Loucy (cell line): ENCODE measurements around the gene LENG9.

Experiments
- H2AFZ ChIP-seq: fragments of 200-600 bp; sonication (generic); 2 replicates; pipeline ENCODE4 v1.6.0; 2016; ENCODE audit warnings: antibody characterized with exemption, mild to moderate bottlenecking, low read length, moderate library complexity
- H3F3A ChIP-seq: fragments of 200-600 bp; 2 replicates; pipeline ENCODE4 v1.6.0; 2016; ENCODE audit warnings: antibody characterized with exemption, low read depth, mild to moderate bottlenecking
- H3K27me3 ChIP-seq: fragments of 200-600 bp; sonication (generic); 2 replicates; pipeline ENCODE4 v1.6.1; 2014; ENCODE audit warnings: low read length, mild to moderate bottlenecking; ENCODE audit not compliant: insufficient read depth, poor library complexity, severe bottlenecking
- H3K36me3 ChIP-seq: fragments of 200-600 bp; sonication (generic); 2 replicates; pipeline ENCODE4 v1.6.1; 2016; ENCODE audit warnings: low read length; ENCODE audit not compliant: insufficient read depth
- H3K4me1 ChIP-seq: fragments of 200-600 bp; sonication (generic); 2 replicates; pipeline ENCODE4 v1.5.1; 2014; ENCODE audit warnings: low read length, mild to moderate bottlenecking; ENCODE audit not compliant: insufficient read depth, poor library complexity, severe bottlenecking
- H3K4me2 ChIP-seq: fragments of 200-600 bp; sonication (generic); 2 replicates; pipeline ENCODE4 v1.6.0; 2014; ENCODE audit warnings: antibody characterized with exemption, low read length, low read depth, mild to moderate bottlenecking; ENCODE audit not compliant: poor library complexity, severe bottlenecking
- H3K4me3 ChIP-seq: fragments of 200-600 bp; sonication (generic); 2 replicates; pipeline ENCODE4 v1.5.1; 2014; ENCODE audit warnings: low read length, mild to moderate bottlenecking, mixed read lengths; ENCODE audit not compliant: poor library complexity, severe bottlenecking
- H3K79me2 ChIP-seq: fragments of 200-600 bp; sonication (generic); 2 replicates; pipeline ENCODE4 v1.6.1; 2014; ENCODE audit warnings: low read length; ENCODE audit not compliant: insufficient read depth
- H3K9ac ChIP-seq: fragments of 200-600 bp; sonication (generic); 2 replicates; pipeline ENCODE4 v1.6.0; 2014; ENCODE audit warnings: mild to moderate bottlenecking, low read depth, low read length, moderate library complexity; ENCODE audit not compliant: poor library complexity, severe bottlenecking
- H3K9me2 ChIP-seq: fragments of 200-600 bp; sonication (generic); replicated peaks from 2 replicates; pipeline ENCODE4 v1.6.1; 2016; ENCODE audit warnings: low read depth, low read length, mixed read lengths
- H3K9me3 ChIP-seq: fragments of 200-600 bp; sonication (generic); 2 replicates; pipeline ENCODE4 v1.6.1; 2014; ENCODE audit warnings: mild to moderate bottlenecking, antibody characterized with exemption, low read length, low read depth; ENCODE audit not compliant: insufficient read depth
- H4K20me1 ChIP-seq: fragments of 200-600 bp; sonication (generic); 2 replicates; pipeline ENCODE4 v1.6.0; 2014; ENCODE audit warnings: antibody characterized with exemption, low read length, mild to moderate bottlenecking; ENCODE audit not compliant: insufficient read depth, poor library complexity, severe bottlenecking
- CTCF ChIP-seq: fragments of 200-600 bp; sonication (generic); conservative IDR thresholded peaks from 2 replicates; pipeline ENCODE4 v1.5.1; 2014; ENCODE audit warnings: mild to moderate bottlenecking, antibody characterized with exemption, low read length
- EZH2phosphoT487 ChIP-seq: fragments of 200-600 bp; IDR thresholded peaks from 2 replicates; pipeline ENCODE4 v1.6.1; 2018; ENCODE audit warnings: antibody characterized with exemption, mild to moderate bottlenecking, moderate library complexity, borderline replicate concordance

The LENG9 gene

GRCh38 chr19:54425382-54425723 lies 38.2 kb downstream of the LENG9 start:
- no peak overlapping the region for H3K4me3 ChIP-seq
- H2AFZ ChIP-seq, result no peak overlapping the region
- no peak overlapping the region for H3K9ac ChIP-seq
- H3K36me3 ChIP-seq, result no peaks in the 10 kb centered on the region
- H3K27me3 ChIP-seq, result no peaks in the 10 kb centered on the region
- no peaks in the 10 kb centered on the region for H3K79me2 ChIP-seq
- H3K4me2 ChIP-seq, result no peak overlapping the region
- H4K20me1 ChIP-seq, result no peaks in the 10 kb centered on the region
- no peaks in the 10 kb centered on the region for H3K9me3 ChIP-seq
- no peaks in the 10 kb centered on the region for H3K9me2 ChIP-seq
- no peaks in the 10 kb centered on the region for H3K4me1 ChIP-seq
- TF ChIP-seq CTCF (no peak), EZH2phosphoT487 (no peak)
- H3F3A ChIP-seq, result no peaks in the 10 kb centered on the region

GRCh38 chr19:54424660-54425381 lies 38.8 kb downstream of the LENG9 start:
- Histone ChIP-seq H3K36me3 (no peaks in the 10 kb centered on the region), H2AFZ (no peak overlapping the region), H3K9ac (no peak overlapping the region), H3K9me3 (no peaks in the 10 kb centered on the region), H3K27me3 (no peaks in the 10 kb centered on the region), H4K20me1 (no peaks in the 10 kb centered on the region), H3F3A (no peaks in the 10 kb centered on the region), H3K4me3 (no peak overlapping the region), H3K9me2 (no peaks in the 10 kb centered on the region), H3K4me1 (no peaks in the 10 kb centered on the region), H3K79me2 (no peaks in the 10 kb centered on the region), H3K4me2 (no peak overlapping the region)
- TF ChIP-seq EZH2phosphoT487 (no peak), CTCF (no peak)

GRCh38 chr19:54424201-54424600 lies 39.4 kb downstream of the LENG9 start:
- no peak overlapping the region for H3K4me3 ChIP-seq
- no peaks in the 10 kb centered on the region for H3K9me2 ChIP-seq
- no peaks in the 10 kb centered on the region for H3K9me3 ChIP-seq
- H3K27me3 ChIP-seq, result no peaks in the 10 kb centered on the region
- no peak for TF ChIP-seq CTCF
- no peak for TF ChIP-seq EZH2phosphoT487
- no peaks in the 10 kb centered on the region for H3F3A ChIP-seq
- no peaks in the 10 kb centered on the region for H3K36me3 ChIP-seq
- no peak overlapping the region for H2AFZ ChIP-seq
- H4K20me1 ChIP-seq, result no peaks in the 10 kb centered on the region
- H3K4me1 ChIP-seq, result no peaks in the 10 kb centered on the region
- H3K4me2 ChIP-seq, result no peak overlapping the region
- H3K9ac ChIP-seq, result no peak overlapping the region
- H3K79me2 ChIP-seq, result no peaks in the 10 kb centered on the region
